ENCODE results near the gene ITPR1. TPM values are rescaled to one million over a fixed set of nuclear protein-coding genes. Genes with fewer than 3 reads are reported as not detected.

ITPR1 gene
- total and polyA plus RNA-seq, 2 experiments from 2014 or later, result 1.4 to 2.5 TPM

GRCh38 chr3:4830586-4830914 lies 337.4 kb downstream of the ITPR1 start:
- no peaks in the 10 kb centered on the region for H3K9me2 ChIP-seq (ENCODE audit: insufficient read depth)
- peak overlapping the region; percentile 81 for H3K4me2 ChIP-seq (ENCODE audit: unreplicated experiment)
- no peaks in the 10 kb centered on the region for H3K9me3 ChIP-seq (ENCODE audit: low read depth)
- H3K9ac ChIP-seq, result peak overlapping the region; percentile 78
- 72 to 76% methylated on average over 5 of the region's 5 CpGs for WGBS, 2 experiments (ENCODE audit: low coverage in 1 of 2, low lambda C conversion rate in 2 of 2, missing lambda C conversion rate in 2 of 2)
- H3F3A ChIP-seq (ENCODE audit: insufficient read depth), result peaks cover 53% of the 10 kb centered on the region
- H2AFZ ChIP-seq, result peak overlapping the region; percentile 39; the same call in 1 of the 2 replicates
- H3K27me3 ChIP-seq (replicated peaks; ENCODE audit: insufficient read depth), result no peaks in the 10 kb centered on the region
- TF ChIP-seq EZH2 (IDR thresholded peaks at IDR 0.05; ENCODE audit: insufficient read depth, poor library complexity, severe bottlenecking) (no peak), EZH2phosphoT487 (IDR thresholded peaks at IDR 0.05; ENCODE audit: insufficient read depth, low read depth) (no peak)
- no peak for DNase-seq
- peak overlapping the region; percentile 91 for H3K27ac ChIP-seq
- H3K4me1 ChIP-seq (ENCODE audit: insufficient read depth), result peaks cover 62% of the 10 kb centered on the region
- in situ Hi-C loops (cut with MboI), result no loop called here
- H3K4me3 ChIP-seq, result peak overlapping the region; percentile 49
- H4K20me1 ChIP-seq (ENCODE audit: insufficient read depth), result no peaks in the 10 kb centered on the region
- H3K36me3 ChIP-seq (ENCODE audit: low read depth), result no peaks in the 10 kb centered on the region
- no peaks in the 10 kb centered on the region for H3K79me2 ChIP-seq (ENCODE audit: insufficient read depth)

GRCh38 chr3:4831580-4831950 lies 338.4 kb downstream of the ITPR1 start:
- Histone ChIP-seq H3K4me2 (ENCODE audit: unreplicated experiment) (peak overlapping the region; percentile 81), H3F3A (ENCODE audit: insufficient read depth) (peaks cover 49% of the 10 kb centered on the region), H3K79me2 (ENCODE audit: insufficient read depth) (no peaks in the 10 kb centered on the region), H4K20me1 (ENCODE audit: insufficient read depth) (no peaks in the 10 kb centered on the region), H3K4me3 (peak overlapping the region; percentile 49), H3K27ac (peak overlapping the region; percentile 91), H3K4me1 (ENCODE audit: insufficient read depth) (peaks cover 52% of the 10 kb centered on the region), H3K9me3 (ENCODE audit: low read depth) (no peaks in the 10 kb centered on the region), H3K9me2 (ENCODE audit: insufficient read depth) (no peaks in the 10 kb centered on the region), H3K36me3 (ENCODE audit: low read depth) (no peaks in the 10 kb centered on the region), H3K27me3 (replicated peaks; ENCODE audit: insufficient read depth) (no peaks in the 10 kb centered on the region), H3K9ac (peak overlapping the region; percentile 78), H2AFZ (peak overlapping the region; percentile 39)
- no peak for DNase-seq
- in situ Hi-C loops (cut with MboI), result no loop called here
- TF ChIP-seq EZH2phosphoT487 (IDR thresholded peaks at IDR 0.05; ENCODE audit: insufficient read depth, low read depth), result no peak
- TF ChIP-seq EZH2 (IDR thresholded peaks at IDR 0.05; ENCODE audit: insufficient read depth, poor library complexity, severe bottlenecking), result no peak
- 3% methylated on average over 4 of the region's 4 CpGs for WGBS, 2 experiments (ENCODE audit: low coverage in 1 of 2, low lambda C conversion rate in 2 of 2, missing lambda C conversion rate in 2 of 2)

GRCh38 chr3:4833471-4833870 lies 340.3 kb downstream of the ITPR1 start:
- Histone ChIP-seq H3F3A (ENCODE audit: insufficient read depth) (peaks cover 34% of the 10 kb centered on the region), H3K27ac (no peak overlapping the region), H3K4me3 (no peak overlapping the region), H3K4me1 (ENCODE audit: insufficient read depth) (peaks cover 33% of the 10 kb centered on the region), H3K36me3 (ENCODE audit: low read depth) (no peaks in the 10 kb centered on the region), H3K79me2 (ENCODE audit: insufficient read depth) (no peaks in the 10 kb centered on the region), H3K9me3 (ENCODE audit: low read depth) (no peaks in the 10 kb centered on the region), H2AFZ (no peak overlapping the region), H4K20me1 (ENCODE audit: insufficient read depth) (no peaks in the 10 kb centered on the region), H3K9me2 (ENCODE audit: insufficient read depth) (no peaks in the 10 kb centered on the region), H3K4me2 (ENCODE audit: unreplicated experiment) (no peak overlapping the region), H3K9ac (no peak overlapping the region), H3K27me3 (replicated peaks; ENCODE audit: insufficient read depth) (no peaks in the 10 kb centered on the region)
- WGBS, 2 experiments (ENCODE audit: low coverage in 1 of 2, low lambda C conversion rate in 2 of 2, missing lambda C conversion rate in 2 of 2), result 92 to 97% methylated on average over 5 of the region's 5 CpGs
- no peak for DNase-seq
- in situ Hi-C loops (cut with MboI), result no loop called here
- no peak for TF ChIP-seq EZH2 (IDR thresholded peaks at IDR 0.05; ENCODE audit: insufficient read depth, poor library complexity, severe bottlenecking)
- TF ChIP-seq EZH2phosphoT487 (IDR thresholded peaks at IDR 0.05; ENCODE audit: insufficient read depth, low read depth), result no peak

- Histone ChIP-seq H3K4me1 (ENCODE audit: insufficient read depth) (peaks cover 25% of the 10 kb centered on the region), H3K36me3 (ENCODE audit: low read depth) (no peaks in the 10 kb centered on the region), H3K79me2 (ENCODE audit: insufficient read depth) (no peaks in the 10 kb centered on the region), H3K9me2 (ENCODE audit: insufficient read depth) (no peaks in the 10 kb centered on the region), H3K27me3 (replicated peaks; ENCODE audit: insufficient read depth) (no peaks in the 10 kb centered on the region), H4K20me1 (ENCODE audit: insufficient read depth) (no peaks in the 10 kb centered on the region), H3K9ac (no peak overlapping the region), H2AFZ (no peak overlapping the region), H3K9me3 (ENCODE audit: low read depth) (no peaks in the 10 kb centered on the region), H3K27ac (no peak overlapping the region), H3K4me3 (no peak overlapping the region), H3F3A (ENCODE audit: insufficient read depth) (peaks cover 26% of the 10 kb centered on the region), H3K4me2 (ENCODE audit: unreplicated experiment) (no peak overlapping the region)
- no peak for DNase-seq
- 96 to 98% methylated on average over 8 of the region's 8 CpGs for WGBS, 2 experiments (ENCODE audit: low coverage in 1 of 2, low lambda C conversion rate in 2 of 2, missing lambda C conversion rate in 2 of 2)
- TF ChIP-seq EZH2 (IDR thresholded peaks at IDR 0.05; ENCODE audit: insufficient read depth, poor library complexity, severe bottlenecking) (no peak), EZH2phosphoT487 (IDR thresholded peaks at IDR 0.05; ENCODE audit: insufficient read depth, low read depth) (no peak)
- in situ Hi-C loops (cut with MboI), result no loop called here
These were observed 341.3 kb downstream of the ITPR1 start for GRCh38 chr3:4834403-4834866.

GRCh38 chr3:4835616-4836043 lies 342.5 kb downstream of the ITPR1 start:
- no peaks in the 10 kb centered on the region for H3K36me3 ChIP-seq (ENCODE audit: low read depth)
- H3K9ac ChIP-seq, result no peak overlapping the region
- no peak overlapping the region for H2AFZ ChIP-seq
- H3K27me3 ChIP-seq (replicated peaks; ENCODE audit: insufficient read depth), result no peaks in the 10 kb centered on the region
- no peaks in the 10 kb centered on the region for H3K79me2 ChIP-seq (ENCODE audit: insufficient read depth)
- in situ Hi-C loops (cut with MboI), result no loop called here
- no peak overlapping the region for H3K4me3 ChIP-seq
- H3K9me2 ChIP-seq (ENCODE audit: insufficient read depth), result no peaks in the 10 kb centered on the region
- 79 to 83% methylated on average over 3 of the region's 3 CpGs for WGBS, 2 experiments (ENCODE audit: low coverage in 1 of 2, low lambda C conversion rate in 2 of 2, missing lambda C conversion rate in 2 of 2)
- peaks cover 19% of the 10 kb centered on the region for H3F3A ChIP-seq (ENCODE audit: insufficient read depth)
- H4K20me1 ChIP-seq (ENCODE audit: insufficient read depth), result no peaks in the 10 kb centered on the region
- no peak overlapping the region for H3K4me2 ChIP-seq (ENCODE audit: unreplicated experiment)
- DNase-seq, result no peak
- no peak overlapping the region for H3K27ac ChIP-seq
- H3K9me3 ChIP-seq (ENCODE audit: low read depth), result no peaks in the 10 kb centered on the region
- TF ChIP-seq EZH2 (IDR thresholded peaks at IDR 0.05; ENCODE audit: insufficient read depth, poor library complexity, severe bottlenecking), result no peak
- TF ChIP-seq EZH2phosphoT487 (IDR thresholded peaks at IDR 0.05; ENCODE audit: insufficient read depth, low read depth), result no peak
- H3K4me1 ChIP-seq (ENCODE audit: insufficient read depth), result peaks cover 18% of the 10 kb centered on the region
